Duodenal mucosa (tissue), 2 donors: ENCODE measurements around the gene RCE1.
A peak's percentile ranks its signal among the peaks of the same experiment; 100 is the strongest.

Source experiments
- H3K27ac ChIP-seq: one replicate; pipeline ENCODE4 v1.7.0; 2013; ENCODE audit warnings: low read depth, low read length
- H3K27me3 ChIP-seq, 2 donors: one replicate each; pipeline ENCODE4 v1.7.0; 2013; ENCODE audit warnings: low read length in 2 of 2, control low read depth in 1 of 2; ENCODE audit not compliant: insufficient read depth in 2 of 2, control insufficient read depth in 1 of 2
- H3K36me3 ChIP-seq, 2 donors: one replicate each; pipeline ENCODE4 v1.7.0; 2013; ENCODE audit warnings: low read length in 2 of 2, control low read depth in 1 of 2; ENCODE audit not compliant: insufficient read depth in 2 of 2, control insufficient read depth in 1 of 2
- H3K4me1 ChIP-seq, 2 donors: one replicate each; pipeline ENCODE4 v1.7.0; 2013; ENCODE audit warnings: low read length in 2 of 2, control low read depth in 1 of 2; ENCODE audit not compliant: insufficient read depth in 2 of 2, control insufficient read depth in 1 of 2
- H3K4me3 ChIP-seq, 2 donors: one replicate each; pipeline ENCODE4 v1.7.0; 2013; ENCODE audit warnings: low read length in 2 of 2, low read depth in 1 of 2
- H3K9ac ChIP-seq, 2 donors: one replicate each; pipeline ENCODE4 v1.7.0; 2013; ENCODE audit warnings: low read length in 2 of 2, low read depth in 1 of 2
- H3K9me3 ChIP-seq, 2 donors: one replicate each; pipeline ENCODE4 v1.7.0; 2013; ENCODE audit warnings: low read length in 2 of 2, control low read depth in 1 of 2; ENCODE audit not compliant: control insufficient read depth in 1 of 2

Gene RCE1

GRCh38 chr11:66844496-66845142, 1.4 kb downstream of the RCE1 start:
- Histone ChIP-seq H3K27ac (no peak overlapping the region), H3K4me1 (peaks cover 23 to 28% of the 10 kb centered on the region in 2 donors), H3K36me3 (peaks cover 11 to 35% of the 10 kb centered on the region in 2 donors), H3K9me3 (no peaks in the 10 kb centered on the region), H3K27me3 (no peaks in the 10 kb centered on the region), H3K9ac (peak overlapping the region; percentile 92 to 96), H3K4me3 (peak overlapping the region; percentile 95 to 99)

GRCh38 chr11:66845143-66845875, 2.1 kb downstream of the RCE1 start:
- no peak overlapping the region for H3K9ac ChIP-seq

GRCh38 chr11:66845876-66846212, 2.6 kb downstream of the RCE1 start:
- Histone ChIP-seq H3K36me3 (peaks cover 11 to 35% of the 10 kb centered on the region in 2 donors), H3K9me3 (no peaks in the 10 kb centered on the region), H3K9ac (no peak overlapping the region), H3K27ac (no peak overlapping the region), H3K27me3 (no peaks in the 10 kb centered on the region), H3K4me3 (no peak overlapping the region), H3K4me1 (peaks cover 23 to 24% of the 10 kb centered on the region in 2 donors)

More at GRCh38 chr11:66845143-66845875, 2.1 kb downstream of the RCE1 start:
- no peaks in the 10 kb centered on the region for H3K27me3 ChIP-seq
- no peak overlapping the region for H3K4me3 ChIP-seq
- H3K4me1 ChIP-seq, result peaks cover 23 to 28% of the 10 kb centered on the region in 2 donors
- no peaks in the 10 kb centered on the region for H3K9me3 ChIP-seq
- H3K27ac ChIP-seq, result no peak overlapping the region
- peaks cover 11 to 35% of the 10 kb centered on the region in 2 donors for H3K36me3 ChIP-seq

DNA sequence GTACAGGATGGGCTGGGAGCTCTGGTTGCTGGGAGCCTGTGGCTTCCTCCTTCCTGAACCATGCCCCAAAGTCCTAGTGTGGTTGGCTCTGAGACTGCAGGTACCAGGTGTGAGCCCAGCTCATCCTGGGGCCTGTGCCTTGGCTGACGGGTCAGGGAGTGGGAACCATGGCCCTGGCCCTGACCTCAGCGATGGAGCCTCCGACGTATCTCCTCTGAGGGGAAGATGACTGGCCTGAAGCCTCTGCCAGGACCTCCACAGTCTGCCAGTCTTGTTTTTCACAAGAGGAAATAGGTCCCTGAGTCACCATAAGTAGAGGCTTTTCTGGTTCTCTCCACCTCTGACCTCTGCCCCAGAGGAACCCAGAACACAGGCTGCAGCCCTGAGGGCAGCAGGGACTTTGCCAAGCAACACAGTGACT, 3.4 kb downstream of the RCE1 start:
- no peaks in the 10 kb centered on the region for H3K9me3 ChIP-seq
- no peaks in the 10 kb centered on the region for H3K27me3 ChIP-seq
- H3K9ac ChIP-seq, result no peak overlapping the region
- H3K4me1 ChIP-seq, result peaks cover 21% of the 10 kb centered on the region in 2 donors
- H3K27ac ChIP-seq, result no peak overlapping the region
- H3K36me3 ChIP-seq, result peaks cover 11 to 35% of the 10 kb centered on the region in 2 donors
- H3K4me3 ChIP-seq, result no peak overlapping the region

DNA sequence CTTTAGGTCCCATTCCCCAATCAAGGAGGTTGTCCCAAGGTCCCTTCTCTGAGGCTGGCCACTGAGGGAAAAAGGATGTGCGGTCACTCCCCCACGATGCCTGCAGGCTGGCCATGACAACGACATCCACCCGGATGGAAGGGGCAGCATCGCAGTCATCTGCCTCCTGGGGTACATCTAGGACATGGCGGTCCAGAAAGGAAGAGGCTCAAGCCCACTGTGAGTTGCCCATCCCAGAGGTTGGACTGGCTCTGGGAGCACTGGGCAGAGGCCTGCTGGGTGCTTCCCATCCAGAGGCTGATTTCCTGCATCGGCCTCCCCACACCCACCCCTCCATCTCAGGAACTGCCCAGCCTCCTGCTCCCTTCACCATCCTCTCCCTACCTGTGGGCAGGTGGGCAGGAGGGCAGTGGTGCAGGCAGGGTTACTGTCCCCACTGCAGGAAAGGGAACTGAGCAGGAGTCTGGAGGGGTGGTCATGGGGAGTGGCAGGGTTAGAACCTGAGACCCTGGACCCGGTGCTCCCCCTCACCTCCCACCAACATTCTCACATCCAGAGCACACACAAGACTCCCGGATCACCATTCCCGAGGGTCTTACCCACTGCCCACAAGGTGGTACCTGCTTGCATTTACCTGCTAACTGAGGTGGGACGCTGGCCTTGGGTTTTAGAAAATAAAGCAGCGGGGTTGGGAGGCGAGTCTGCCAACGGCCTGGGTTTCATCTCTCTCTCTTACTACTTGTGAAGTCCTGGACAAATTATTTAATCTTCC, 4.4 kb downstream of the RCE1 start:
- no peak overlapping the region for H3K27ac ChIP-seq
- peaks cover 12 to 13% of the 10 kb centered on the region in 2 donors for H3K4me1 ChIP-seq
- H3K36me3 ChIP-seq, result peaks cover 11 to 35% of the 10 kb centered on the region in 2 donors
- H3K9me3 ChIP-seq, result no peaks in the 10 kb centered on the region
- H3K4me3 ChIP-seq, result no peak overlapping the region
- H3K9ac ChIP-seq, result no peak overlapping the region
- no peaks in the 10 kb centered on the region for H3K27me3 ChIP-seq

- no peaks in the 10 kb centered on the region for H3K27me3 ChIP-seq
- H3K36me3 ChIP-seq, result peaks cover 11 to 35% of the 10 kb centered on the region in 2 donors
- peaks cover 10% of the 10 kb centered on the region in 2 donors for H3K4me1 ChIP-seq
- no peaks in the 10 kb centered on the region for H3K9me3 ChIP-seq
- H3K4me3 ChIP-seq, result no peak overlapping the region
- H3K9ac ChIP-seq, result no peak overlapping the region
- H3K27ac ChIP-seq, result no peak overlapping the region
Observed at GRCh38 chr11:66848671-66849500, 5.6 kb downstream of the RCE1 start.

DNA sequence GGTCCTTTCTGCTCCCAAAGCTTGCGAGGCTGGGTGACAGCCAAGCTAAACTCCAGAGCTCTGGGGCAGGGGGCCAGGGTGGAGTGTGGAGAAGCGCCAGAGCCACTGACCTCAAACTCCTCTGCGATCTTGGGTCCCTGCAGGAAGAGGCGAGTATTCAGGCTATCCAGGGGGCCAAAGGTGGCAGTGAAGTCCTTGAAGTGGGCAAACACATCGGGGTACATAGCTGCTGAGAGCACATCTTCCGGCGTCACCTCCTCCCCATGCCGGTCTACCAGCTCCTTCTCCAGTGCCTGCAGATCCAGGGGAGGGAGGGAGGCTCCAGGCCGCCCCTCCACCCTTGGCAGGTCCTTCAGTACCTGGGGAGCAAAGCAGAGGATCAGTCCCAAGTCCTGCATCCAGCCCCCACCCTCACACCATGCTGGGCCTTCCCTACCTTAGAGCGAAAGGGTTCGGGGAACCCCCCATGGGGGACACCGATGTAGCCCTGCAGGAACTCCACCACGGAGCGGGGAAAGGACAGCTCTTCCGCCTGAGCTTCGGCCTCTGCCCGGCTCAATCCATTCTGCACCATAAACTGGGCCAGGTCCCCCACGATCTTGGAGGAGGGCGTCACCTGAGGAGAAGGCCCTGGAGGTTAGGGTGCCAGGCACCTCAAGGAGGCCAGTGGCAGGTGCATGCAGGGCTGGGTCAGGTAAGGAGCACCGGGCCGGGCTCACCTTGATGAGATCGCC, 6.4 kb downstream of the RCE1 start:
- H3K36me3 ChIP-seq, result peaks cover 11 to 35% of the 10 kb centered on the region in 2 donors
- no peak overlapping the region for H3K4me3 ChIP-seq
- H3K4me1 ChIP-seq, result peaks cover 2% of the 10 kb centered on the region in 2 donors
- no peak overlapping the region for H3K9ac ChIP-seq
- no peaks in the 10 kb centered on the region for H3K27me3 ChIP-seq
- no peaks in the 10 kb centered on the region for H3K9me3 ChIP-seq
- H3K27ac ChIP-seq, result no peak overlapping the region

DNA sequence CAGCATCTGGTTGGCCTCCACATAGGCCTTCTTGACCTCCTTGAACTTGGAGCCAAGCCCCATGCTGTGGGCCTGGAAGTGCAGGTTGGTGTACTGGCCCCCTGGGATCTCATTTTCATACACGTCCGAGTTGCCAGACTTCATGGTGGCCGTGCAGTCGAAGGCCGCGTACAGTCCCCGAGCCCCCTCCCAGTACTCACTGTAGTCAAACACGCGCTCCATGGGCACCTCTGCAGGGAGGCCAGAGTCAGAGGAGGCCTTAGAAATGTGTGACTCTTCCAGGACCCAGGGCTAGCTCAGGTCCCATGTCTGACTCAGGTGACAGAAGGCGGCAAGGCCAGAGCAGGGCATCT, 7.0 kb downstream of the RCE1 start:
- Histone ChIP-seq H3K4me3 (no peak overlapping the region), H3K9ac (no peak overlapping the region), H3K9me3 (no peaks in the 10 kb centered on the region), H3K27ac (no peak overlapping the region), H3K27me3 (no peaks in the 10 kb centered on the region), H3K4me1 (peaks cover 0 to under 1% of the 10 kb centered on the region in 2 donors), H3K36me3 (peaks cover 7 to 30% of the 10 kb centered on the region in 2 donors)

DNA sequence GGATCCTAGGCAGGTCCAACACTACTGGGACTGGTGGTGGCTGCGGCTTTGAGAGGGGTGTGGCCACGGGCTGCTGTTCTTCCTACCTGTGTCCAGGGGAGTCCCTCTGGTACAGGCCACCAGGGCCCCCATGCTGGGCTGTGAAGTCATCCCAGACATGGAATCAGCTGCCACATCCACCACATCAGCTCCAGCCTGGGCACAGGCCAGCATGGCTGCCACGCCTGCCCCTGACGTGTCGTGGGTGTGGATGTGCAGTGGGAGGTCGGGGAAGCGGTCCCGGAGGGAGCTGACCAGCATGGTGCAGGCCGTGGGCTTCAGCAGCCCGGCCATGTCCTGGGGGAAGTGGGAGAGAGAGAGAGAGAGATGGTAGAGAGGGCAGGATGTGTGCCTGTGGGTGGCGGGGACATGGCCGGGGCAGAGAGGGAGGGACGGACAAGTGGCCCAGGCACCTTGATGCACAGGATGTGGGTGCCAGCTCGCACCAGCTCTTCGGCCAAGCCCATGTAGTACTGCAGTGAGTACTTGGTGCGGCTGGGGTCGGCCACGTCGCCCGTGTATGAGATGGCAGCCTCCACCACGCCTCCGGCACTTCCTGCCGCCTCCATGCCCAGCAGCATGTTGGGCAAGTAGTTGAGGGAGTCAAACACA, 7.5 kb downstream of the RCE1 start:
- no peak overlapping the region for H3K27ac ChIP-seq
- H3K4me1 ChIP-seq, result peaks cover 3 to 6% of the 10 kb centered on the region in 2 donors
- H3K9me3 ChIP-seq, result no peaks in the 10 kb centered on the region
- no peak overlapping the region for H3K9ac ChIP-seq
- H3K4me3 ChIP-seq, result no peak overlapping the region
- H3K36me3 ChIP-seq, result peaks cover 2 to 25% of the 10 kb centered on the region in 2 donors
- no peaks in the 10 kb centered on the region for H3K27me3 ChIP-seq
